Esophagus muscularis mucosa (tissue), 4 donors: ENCODE data around the gene TSSC4. TPM values are rescaled to one million over a fixed set of nuclear protein-coding genes. Genes with fewer than 3 reads are reported as not detected.
"Not testable (repeated sequence)": the region's sequence is repeated elsewhere in the genome, so short reads cannot be mapped to it uniquely, and the experiment has no call there.

Source experiments
- DNase-seq: peaks from one replicate; pipeline ENCODE4 v3.0.0-alpha.2; 2017; ENCODE audit errors: extremely low spot score
- H3K27ac ChIP-seq, 4 donors: fragments of 200-600 bp; sonication (generic); replicated peaks in 1 of 4; 1 replicate in 3 of 4; 2 replicates in 1 of 4; pipeline ENCODE4 v1.5.1; 2016 to 2019; ENCODE audit warnings: mild to moderate bottlenecking in 1 of 4
- H3K27me3 ChIP-seq, 4 donors: fragments of 200-600 bp; sonication (generic); one replicate each; pipeline versions ENCODE4 v1.5.1 to v1.6.0; 2016 to 2019
- H3K36me3 ChIP-seq, 4 donors: fragments of 200-600 bp; sonication (generic); one replicate each; pipeline ENCODE4 v1.5.1; 2016 to 2019
- H3K4me1 ChIP-seq, 4 donors: fragments of 200-600 bp; sonication (generic); one replicate each; pipeline ENCODE4 v1.5.1; 2016 to 2019
- H3K4me3 ChIP-seq, 4 donors: fragments of 200-600 bp; sonication (generic); 1 replicate in 2 of 4; 2 replicates in 2 of 4; pipeline ENCODE4 v1.5.1; 2016 to 2019; ENCODE audit warnings: mild to moderate bottlenecking in 4 of 4, moderate library complexity in 1 of 4
- H3K9me3 ChIP-seq, 4 donors: fragments of 200-600 bp; sonication (generic); 1 replicate in 3 of 4; 2 replicates in 1 of 4; pipeline ENCODE4 v1.5.1; 2016 to 2019
- EP300 ChIP-seq: sonication (generic); formaldehyde crosslinking; IDR thresholded peaks from one replicate; pipeline ENCODE4 v1.6.1; 2017; ENCODE audit warnings: antibody characterized with exemption
- POLR2A ChIP-seq: fragments of 450-650 bp; IDR thresholded peaks from one replicate; pipeline ENCODE4 v1.6.1; 2017; ENCODE audit warnings: antibody characterized with exemption, moderate library complexity, mild to moderate bottlenecking, low read depth
- POLR2AphosphoS5 ChIP-seq, 2 donors: sonication (generic); formaldehyde crosslinking; IDR thresholded peaks; one replicate each; pipeline ENCODE4 v1.6.1; 2017; ENCODE audit warnings: antibody characterized with exemption in 2 of 2
- WGBS: methylation state at CpG from one replicate; pipeline ENCODE4 v1.1.5; 2018; 5-methylcytosine and 5-hydroxymethylcytosine counted together
- intact Hi-C: fragments of 100-400 bp; cut with DNase I; formaldehyde crosslinking; loops from one replicate; pipeline ENCODE4 v1.15.1; 2023
- total RNA-seq, 4 donors: library from RNA; depleted of rRNA; stranded (reverse); fragments of >200 nt; gene quantifications; one replicate each; pipeline versions ENCODE4 v1.1.0 to v1.2.1, GENCODE V29; 2016
- TF ChIP-seq, protein P1 (sequence below), 3 experiments: fragments of 200-600 bp in 2 of 3; fragments of 450-650 bp in 1 of 3; sonication (generic) in 2 of 3; IDR thresholded peaks; one replicate each; pipeline ENCODE4 v1.5.1; 2017 to 2019; ENCODE audit warnings: antibody characterized with exemption in 3 of 3, mild to moderate bottlenecking in 2 of 3, moderate library complexity in 1 of 3

Gene TSSC4
- total RNA-seq, 4 donors from 2014 or later: 46.9 to 76.9 (median 70.6) TPM

DNA sequence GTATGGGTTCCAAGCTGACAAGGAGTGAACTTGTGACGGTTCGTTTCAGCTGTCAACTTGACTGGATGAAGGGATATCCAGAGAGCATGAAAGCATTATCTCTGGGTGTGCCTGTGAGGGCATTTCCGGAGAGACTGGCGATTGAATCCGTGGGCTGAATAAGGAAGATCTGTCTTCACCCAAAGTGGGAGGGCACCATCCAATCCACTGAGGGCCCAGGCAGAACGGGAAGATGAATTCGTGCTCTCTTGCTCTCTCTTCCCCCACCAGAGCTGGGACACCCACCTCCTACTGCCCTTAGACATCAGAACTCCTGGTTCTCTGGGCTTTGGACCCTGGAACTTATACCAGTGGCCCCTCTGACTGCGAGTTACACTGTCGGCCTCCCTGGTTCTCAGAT, 39.0 kb upstream of the TSSC4 start:
- intact Hi-C loops: loop anchor here (10.0 kb wide), 1 partner anchor 53 kb away; no protein-coding TSS in a partner anchor
- WGBS: 81% methylated on average over 9 of the region's 9 CpGs
- H3K27me3 ChIP-seq: no peaks in the 10 kb centered on the region
- no peak for TF ChIP-seq POLR2A
- TF ChIP-seq, protein P1, sequence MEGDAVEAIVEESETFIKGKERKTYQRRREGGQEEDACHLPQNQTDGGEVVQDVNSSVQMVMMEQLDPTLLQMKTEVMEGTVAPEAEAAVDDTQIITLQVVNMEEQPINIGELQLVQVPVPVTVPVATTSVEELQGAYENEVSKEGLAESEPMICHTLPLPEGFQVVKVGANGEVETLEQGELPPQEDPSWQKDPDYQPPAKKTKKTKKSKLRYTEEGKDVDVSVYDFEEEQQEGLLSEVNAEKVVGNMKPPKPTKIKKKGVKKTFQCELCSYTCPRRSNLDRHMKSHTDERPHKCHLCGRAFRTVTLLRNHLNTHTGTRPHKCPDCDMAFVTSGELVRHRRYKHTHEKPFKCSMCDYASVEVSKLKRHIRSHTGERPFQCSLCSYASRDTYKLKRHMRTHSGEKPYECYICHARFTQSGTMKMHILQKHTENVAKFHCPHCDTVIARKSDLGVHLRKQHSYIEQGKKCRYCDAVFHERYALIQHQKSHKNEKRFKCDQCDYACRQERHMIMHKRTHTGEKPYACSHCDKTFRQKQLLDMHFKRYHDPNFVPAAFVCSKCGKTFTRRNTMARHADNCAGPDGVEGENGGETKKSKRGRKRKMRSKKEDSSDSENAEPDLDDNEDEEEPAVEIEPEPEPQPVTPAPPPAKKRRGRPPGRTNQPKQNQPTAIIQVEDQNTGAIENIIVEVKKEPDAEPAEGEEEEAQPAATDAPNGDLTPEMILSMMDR (IDR thresholded peaks at IDR 0.05): no peak
- TF ChIP-seq EP300: no peak
- TF ChIP-seq POLR2AphosphoS5 (IDR thresholded peaks at IDR 0.05): no peak
- no peak overlapping the region for H3K27ac ChIP-seq
- H3K4me1 ChIP-seq: peaks cover 3 to 10% (median 9%) of the 10 kb centered on the region in 4 donors
- no peaks in the 10 kb centered on the region for H3K9me3 ChIP-seq
- H3K4me3 ChIP-seq: no peak overlapping the region
- no peak for DNase-seq
- H3K36me3 ChIP-seq: no peaks in the 10 kb centered on the region

DNA sequence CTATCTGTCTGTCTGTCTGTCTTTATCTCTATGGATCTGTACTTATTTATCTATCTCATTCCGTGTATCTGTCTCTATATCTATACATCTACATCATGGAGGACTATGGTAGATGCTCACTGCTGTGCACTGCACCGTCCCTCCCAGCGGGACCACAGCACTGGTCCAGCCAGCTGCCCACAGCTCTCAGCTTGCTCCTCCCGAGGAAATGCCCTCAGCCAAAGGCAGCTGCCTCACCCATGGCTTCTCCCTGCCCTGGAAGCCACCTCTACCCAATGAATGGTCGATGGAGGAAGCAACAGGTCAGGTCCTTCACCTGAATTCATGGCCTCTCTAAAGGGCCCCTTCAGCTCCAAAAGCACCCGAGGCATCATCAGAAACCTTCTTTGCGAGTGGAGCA, 38.1 kb upstream of the TSSC4 start:
- H3K4me1 ChIP-seq: peaks cover 6 to 15% (median 12%) of the 10 kb centered on the region in 4 donors
- H3K36me3 ChIP-seq: no peaks in the 10 kb centered on the region
- TF ChIP-seq, protein P1 (IDR thresholded peaks at IDR 0.05): no peak
- no peak for TF ChIP-seq EP300
- no peak for TF ChIP-seq POLR2AphosphoS5 (IDR thresholded peaks at IDR 0.05)
- no peak for TF ChIP-seq POLR2A
- H3K27ac ChIP-seq: no peak overlapping the region
- WGBS: 93% methylated on average over 7 of the region's 7 CpGs
- H3K4me3 ChIP-seq: no peak overlapping the region
- no peak for DNase-seq
- intact Hi-C loops: loop anchor here (10.0 kb wide), 1 partner anchor 52 kb away; no protein-coding TSS in a partner anchor
- no peaks in the 10 kb centered on the region for H3K9me3 ChIP-seq
- no peaks in the 10 kb centered on the region for H3K27me3 ChIP-seq

DNA sequence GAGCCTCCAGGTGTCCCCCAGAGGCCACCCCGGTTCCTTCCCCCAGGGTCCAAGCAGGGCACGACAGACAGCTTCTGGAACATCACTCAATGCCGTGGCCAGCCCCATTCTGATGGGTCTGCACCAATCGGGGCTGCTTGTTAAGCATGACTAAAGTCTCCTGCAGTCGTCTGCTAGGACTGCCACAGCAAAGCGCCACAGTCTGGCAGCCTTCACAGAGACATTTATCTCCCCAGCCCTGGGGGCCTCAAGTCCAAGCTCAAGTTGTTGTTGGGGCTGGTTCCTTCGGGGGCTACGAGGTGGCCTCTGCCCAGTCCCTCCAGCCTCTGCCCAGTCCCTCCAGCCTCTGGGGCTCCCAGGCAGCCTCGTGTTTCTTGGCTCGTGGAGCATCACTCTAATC, 37.4 kb upstream of the TSSC4 start:
- Histone ChIP-seq H3K27ac (no peak overlapping the region), H3K27me3 (no peaks in the 10 kb centered on the region), H3K4me1 (peaks cover 6 to 15% (median 12%) of the 10 kb centered on the region in 4 donors), H3K36me3 (no peaks in the 10 kb centered on the region), H3K9me3 (no peaks in the 10 kb centered on the region), H3K4me3 (no peak overlapping the region)
- TF ChIP-seq EP300: no peak
- TF ChIP-seq POLR2A: no peak
- TF ChIP-seq, protein P1 (IDR thresholded peaks at IDR 0.05): no peak
- TF ChIP-seq POLR2AphosphoS5 (IDR thresholded peaks at IDR 0.05): no peak
- 82% methylated on average over 5 of the region's 10 CpGs for WGBS
- intact Hi-C loops: loop anchor here (10.0 kb wide), 1 partner anchor 52 kb away; no protein-coding TSS in a partner anchor
- no peak for DNase-seq

DNA sequence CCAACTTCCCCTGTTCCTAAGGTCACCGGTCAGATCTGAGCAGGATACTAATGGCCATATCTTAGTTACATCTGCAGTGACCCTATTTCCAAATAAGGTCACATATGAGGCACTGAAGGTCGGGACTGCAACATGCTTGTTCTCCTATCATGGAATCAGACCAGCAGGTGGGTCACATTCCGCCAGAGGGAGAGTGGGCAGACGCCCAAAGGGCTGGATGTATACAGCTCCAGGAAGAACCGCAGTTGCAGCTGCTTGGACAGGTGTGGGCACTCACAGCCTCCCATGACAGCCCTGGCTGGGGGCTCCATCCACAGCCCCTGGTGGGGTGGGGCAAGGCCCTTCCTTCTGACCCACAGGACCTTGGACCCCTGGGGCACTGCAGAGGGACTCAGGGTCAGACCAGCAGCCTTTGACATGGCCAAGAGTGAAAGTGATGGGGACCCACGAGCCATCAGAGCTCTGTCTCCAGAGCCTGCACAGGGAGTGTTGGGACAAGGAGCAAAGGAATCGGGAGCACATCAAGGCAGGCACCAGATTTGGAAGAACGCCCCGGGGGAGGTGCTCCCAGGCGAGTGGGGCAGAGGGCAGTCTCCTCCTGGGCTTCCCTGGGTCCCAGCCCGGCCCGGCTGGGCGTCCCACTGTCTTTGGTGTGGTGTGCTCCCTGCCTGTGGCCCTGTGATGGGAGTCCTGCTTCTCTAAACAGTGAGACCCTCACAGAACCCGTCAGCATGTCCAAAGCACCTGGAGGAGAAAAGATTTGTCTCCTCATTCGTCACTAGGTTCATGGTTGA, 36.8 kb upstream of the TSSC4 start:
- DNase-seq: no peak
- Histone ChIP-seq H3K9me3 (no peaks in the 10 kb centered on the region), H3K27me3 (no peaks in the 10 kb centered on the region), H3K4me3 (no peak overlapping the region), H3K4me1 (peaks cover 6 to 15% (median 12%) of the 10 kb centered on the region in 4 donors), H3K36me3 (no peaks in the 10 kb centered on the region), H3K27ac (no peak overlapping the region)
- intact Hi-C loops: loop anchor here (10.0 kb wide), 1 partner anchor 51 kb away; no protein-coding TSS in a partner anchor
- WGBS: 92% methylated on average over 11 of the region's 15 CpGs
- TF ChIP-seq POLR2A (no peak), POLR2AphosphoS5 (IDR thresholded peaks at IDR 0.05) (no peak), EP300 (no peak)
- TF ChIP-seq, protein P1 (IDR thresholded peaks at IDR 0.05): no peak

DNA sequence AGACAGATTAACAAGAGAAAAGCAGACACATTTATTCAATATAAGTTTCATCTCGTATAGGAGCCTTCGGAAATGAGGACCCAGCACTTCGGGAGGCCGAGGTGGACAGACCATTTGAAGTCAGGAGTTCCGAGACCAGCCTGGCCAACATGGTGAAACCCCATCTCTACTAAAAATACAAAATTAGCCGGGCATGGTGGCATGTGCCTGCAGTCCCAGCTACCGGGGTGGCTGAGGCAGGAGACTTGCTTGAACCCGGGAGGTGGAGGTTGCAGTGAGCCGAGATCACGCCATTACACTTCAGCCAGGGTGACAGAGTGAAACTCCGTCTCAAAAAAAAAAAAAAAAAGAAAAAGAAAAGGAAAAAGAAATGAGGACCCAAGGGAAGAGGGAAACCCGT, 36.2 kb upstream of the TSSC4 start:
- not testable (repeated sequence) for H3K4me3 ChIP-seq, H3K27ac ChIP-seq, H3K36me3 ChIP-seq, H3K9me3 ChIP-seq, DNase-seq, H3K27me3 ChIP-seq
- 95% methylated on average over 12 of the region's 12 CpGs for WGBS
- intact Hi-C loops: loop anchor here (10.0 kb wide), 1 partner anchor 50 kb away; no protein-coding TSS in a partner anchor
- H3K4me1 ChIP-seq: peaks cover 6 to 15% (median 12%) of the 10 kb centered on the region in 4 donors
